ENCODE data around the gene MEIS2.
A peak's percentile ranks its signal among the peaks of the same experiment; 100 is the strongest.

The MEIS2 gene

GRCh38 chr15:37107744-37108380 lies 7.5 kb upstream of the MEIS2 start:
- TF ChIP-seq GATA1 (IDR thresholded peaks at IDR 0.05; ENCODE audit: low read depth, low read length) (no peak), POLR2A (IDR thresholded peaks at IDR 0.05; ENCODE audit: low read length) (no peak)
- DNase-seq = no peak

GRCh38 chr15:37107071-37107743 lies 6.9 kb upstream of the MEIS2 start:
- no peak for DNase-seq
- no peak for TF ChIP-seq POLR2A (IDR thresholded peaks at IDR 0.05; ENCODE audit: low read length)
- no peak for TF ChIP-seq GATA1 (IDR thresholded peaks at IDR 0.05; ENCODE audit: low read depth, low read length)

GRCh38 chr15:37106490-37107001 lies 6.2 kb upstream of the MEIS2 start:
- peak; percentile 54 to 69 for DNase-seq
- no peak for TF ChIP-seq GATA1 (IDR thresholded peaks at IDR 0.05; ENCODE audit: low read depth, low read length)
- no peak for TF ChIP-seq POLR2A (IDR thresholded peaks at IDR 0.05; ENCODE audit: low read length)

GRCh38 chr15:37105889-37106288 lies 5.5 kb upstream of the MEIS2 start:
- DNase-seq = no peak
- TF ChIP-seq GATA1 (IDR thresholded peaks at IDR 0.05; ENCODE audit: low read depth, low read length) = no peak
- no peak for TF ChIP-seq POLR2A (IDR thresholded peaks at IDR 0.05; ENCODE audit: low read length)

DNA sequence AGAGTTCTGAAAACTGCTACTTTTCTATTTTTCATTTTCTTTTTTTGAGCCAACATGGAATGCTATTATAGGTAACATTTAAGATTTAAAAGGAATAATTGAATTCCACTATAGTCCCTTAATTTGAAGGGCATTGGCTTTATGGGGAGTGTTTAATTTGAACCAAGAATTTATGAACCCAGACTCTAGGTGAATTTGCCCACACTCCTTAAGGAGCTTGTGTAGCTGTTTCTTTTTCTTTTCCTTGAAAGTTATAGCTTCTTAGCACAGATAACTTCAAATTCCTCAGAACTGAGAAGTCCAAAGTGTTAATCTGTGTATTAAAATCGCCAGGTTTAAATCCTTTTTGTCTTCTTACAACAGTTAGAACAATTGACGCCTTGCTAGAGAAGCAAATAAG lies 4.7 kb upstream of the MEIS2 start:
- no peak for DNase-seq
- TF ChIP-seq POLR2A (IDR thresholded peaks at IDR 0.05; ENCODE audit: low read length) (no peak), GATA1 (IDR thresholded peaks at IDR 0.05; ENCODE audit: low read depth, low read length) (no peak)

- TF ChIP-seq POLR2A (IDR thresholded peaks at IDR 0.05; ENCODE audit: low read length) = no peak
- no peak for DNase-seq
These were observed 4.2 kb upstream of the MEIS2 start for GRCh38 chr15:37104424-37104981.

GRCh38 chr15:37103475-37104423 lies 3.4 kb upstream of the MEIS2 start:
- DNase-seq = no peak
- TF ChIP-seq GATA1 (IDR thresholded peaks at IDR 0.05; ENCODE audit: low read depth, low read length) = no peak
- no peak for TF ChIP-seq POLR2A (IDR thresholded peaks at IDR 0.05; ENCODE audit: low read length)

DNA sequence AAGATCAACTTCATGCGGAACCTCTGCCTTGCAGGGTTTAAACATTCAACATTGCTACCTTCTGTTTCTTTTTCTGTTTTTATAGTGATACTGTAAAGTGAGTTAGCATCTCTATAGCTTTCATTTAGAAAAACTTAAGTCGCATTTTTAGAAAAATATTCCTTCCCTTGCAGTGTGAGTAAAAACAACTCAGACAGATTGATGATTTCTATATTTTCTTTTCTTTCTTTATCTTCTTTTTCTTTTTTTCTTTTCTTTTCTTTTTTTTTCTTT lies 2.8 kb upstream of the MEIS2 start:
- TF ChIP-seq GATA1 (IDR thresholded peaks at IDR 0.05; ENCODE audit: low read depth, low read length) (no peak), POLR2A (IDR thresholded peaks at IDR 0.05; ENCODE audit: low read length) (no peak)
- DNase-seq = no peak

GRCh38 chr15:37102305-37103162 lies 2.2 kb upstream of the MEIS2 start:
- DNase-seq = peak in 1 of 2 experiments; percentile 4
- TF ChIP-seq POLR2A (IDR thresholded peaks at IDR 0.05; ENCODE audit: low read length) = no peak
- no peak for TF ChIP-seq GATA1 (IDR thresholded peaks at IDR 0.05; ENCODE audit: low read depth, low read length)

GRCh38 chr15:37101980-37102304 lies 1.6 kb upstream of the MEIS2 start:
- TF ChIP-seq POLR2A (IDR thresholded peaks at IDR 0.05; ENCODE audit: low read length) = no peak
- no peak for TF ChIP-seq GATA1 (IDR thresholded peaks at IDR 0.05; ENCODE audit: low read depth, low read length)
- DNase-seq = no peak

DNA sequence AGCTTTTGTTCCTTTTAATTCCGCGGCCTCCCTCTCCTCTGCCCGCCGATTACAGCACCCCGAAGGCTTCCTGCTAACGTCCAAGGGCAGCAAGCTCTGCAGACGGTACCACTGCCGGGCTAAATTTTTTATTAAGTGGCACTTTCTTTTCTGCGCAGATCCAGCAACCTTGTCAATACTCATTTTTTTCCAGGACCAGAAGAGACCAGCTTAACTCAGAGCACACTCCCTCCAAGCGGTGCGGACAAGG lies 542 bp upstream of the MEIS2 start:
- TF ChIP-seq POLR2A (IDR thresholded peaks at IDR 0.05; ENCODE audit: low read length) = no peak
- TF ChIP-seq GATA1 (IDR thresholded peaks at IDR 0.05; ENCODE audit: low read depth, low read length) = no peak
- DNase-seq = no peak

DNA sequence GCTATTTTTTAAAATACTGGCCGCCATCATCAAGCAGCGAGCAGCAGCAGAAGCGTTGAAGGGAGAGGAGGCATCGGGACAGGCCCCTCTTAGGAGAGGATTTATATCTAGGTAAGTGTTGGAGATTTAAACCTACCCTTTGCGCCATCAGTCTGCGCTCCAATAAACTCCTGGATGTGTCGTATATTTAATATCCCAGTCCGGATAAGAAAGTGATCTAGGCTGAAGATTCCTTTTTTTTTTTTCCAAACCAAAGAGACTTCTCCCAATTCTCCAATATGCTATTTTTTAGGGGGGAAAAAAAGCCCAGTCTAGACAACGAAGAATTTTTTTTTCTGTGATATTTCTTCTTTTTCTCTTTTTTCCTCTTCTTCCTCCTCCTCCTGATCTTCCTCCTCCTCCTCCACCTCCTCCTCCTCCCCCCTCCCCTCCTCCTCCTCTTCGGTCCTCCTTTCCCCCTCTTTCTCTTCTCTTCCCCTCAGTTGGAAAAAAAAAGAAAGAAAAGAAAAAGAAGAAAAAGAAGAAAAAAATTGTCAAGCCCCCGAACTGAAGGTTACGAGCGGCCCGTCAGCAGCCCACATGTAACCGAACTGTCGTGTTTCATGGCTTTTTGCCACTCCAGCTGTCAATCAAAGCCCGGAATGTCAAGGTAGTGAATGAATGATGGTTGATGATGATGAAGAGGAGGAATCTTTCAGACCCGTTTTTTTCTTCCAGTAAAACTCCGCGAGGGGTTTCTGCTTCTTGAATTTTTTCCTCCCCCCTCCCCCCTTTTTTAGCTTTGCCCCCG lies 835 bp downstream of the MEIS2 start:
- no peak for TF ChIP-seq GATA1 (IDR thresholded peaks at IDR 0.05; ENCODE audit: low read depth, low read length)
- TF ChIP-seq POLR2A (IDR thresholded peaks at IDR 0.05; ENCODE audit: low read length) = no peak
- peak; percentile 61 to 69 for DNase-seq
